ENCODE measurements around the gene HLA-B. TPM values are rescaled to one million over a fixed set of nuclear protein-coding genes. Genes with fewer than 3 reads are reported as not detected.

Gene HLA-B
- 74.5 and 143 TPM in 2 replicates for total RNA-seq

DNA sequence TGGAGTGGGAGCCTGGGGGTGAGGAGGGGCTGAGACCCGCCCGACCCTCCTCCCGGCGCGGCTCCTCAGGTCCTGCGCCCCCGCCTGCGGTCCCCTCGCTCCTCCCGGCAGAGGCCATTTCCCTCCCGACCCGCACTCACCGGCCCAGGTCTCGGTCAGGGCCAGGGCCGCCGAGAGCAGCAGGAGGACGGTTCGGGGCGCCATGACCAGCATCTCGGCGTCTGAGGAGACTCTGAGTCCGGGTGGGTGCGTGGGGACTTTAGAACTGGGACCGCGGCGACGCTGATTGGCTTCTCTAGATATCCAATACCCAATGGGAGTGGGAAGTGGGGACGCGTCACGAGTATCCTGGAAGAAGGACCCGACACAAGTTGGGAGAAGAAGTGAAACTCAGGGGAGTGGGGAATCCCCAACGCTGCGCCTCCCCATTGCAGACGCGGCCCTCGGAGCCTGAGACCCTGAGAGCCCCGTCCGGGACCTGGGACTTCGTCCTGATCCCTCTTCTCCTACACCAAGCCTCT is at the start of gene HLA-B:
Gene HLA-B (minus strand): TSS at position 234 of the 521 bp plus-strand sequence. CDS start 21 bp downstream, at position 213.

DNA sequence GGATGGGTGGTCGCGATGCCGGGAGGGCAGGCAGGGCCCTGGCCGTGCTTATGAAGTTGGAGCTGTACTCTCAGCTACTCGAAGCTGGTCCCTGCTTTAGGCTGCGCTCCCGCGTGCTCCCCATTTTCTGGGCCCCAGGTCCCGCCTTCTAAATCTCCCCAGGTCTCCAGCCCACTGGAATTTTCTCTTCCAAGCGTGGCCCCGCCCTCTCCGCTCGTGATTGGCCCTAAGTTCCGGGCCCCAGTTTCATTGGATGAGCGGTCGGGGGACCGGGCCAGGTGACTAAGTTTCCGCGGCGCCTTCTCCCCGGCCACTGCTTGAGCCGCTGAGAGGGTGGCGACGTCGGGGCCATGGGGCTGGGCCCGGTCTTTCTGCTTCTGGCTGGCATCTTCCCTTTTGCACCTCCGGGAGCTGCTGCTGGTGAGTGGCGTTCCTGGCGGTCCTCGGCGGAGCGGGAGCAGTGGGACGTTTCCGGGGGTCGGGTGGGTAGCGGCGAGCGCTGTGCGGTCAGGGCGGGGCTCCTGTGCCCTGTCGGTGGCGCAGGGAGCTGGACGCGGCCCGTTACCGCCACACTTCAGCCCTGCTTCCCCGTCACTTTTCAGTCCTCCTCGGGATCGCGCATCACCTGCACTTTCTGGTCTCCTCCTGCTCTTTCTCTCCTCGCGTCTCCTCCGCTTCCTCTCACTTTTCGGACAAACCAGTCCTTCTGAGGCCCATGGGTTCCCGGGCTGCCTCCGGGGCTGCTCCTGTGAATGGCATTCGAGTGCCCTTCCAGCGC is 46.5 kb upstream of the HLA-B start, which contains the start of gene MICA:
Gene MICA (plus strand): TSS at position 313 of the 778 bp plus-strand sequence. CDS start 38 bp downstream, at position 351.

Small RNAs within 50 kb of the gene (small RNA-seq; reads per million reads assigned to genes)
- gene HLA-S (not detected), gene MIR6891 (not detected), gene RF00019 (not detected), gene RNU6-283P (not detected)

Other genes with a start within 250 kb of the HLA-B start
- 0.33 TPM in 1 of 2 replicates, not detected in the other for gene C6orf15, start 244.6 kb downstream of the HLA-B start, total RNA-seq
- gene PSORS1C1, start 242.4 kb downstream of the HLA-B start, total RNA-seq = 4.0 and 8.5 TPM in 2 replicates
- gene CDSN, start 236.7 kb downstream of the HLA-B start, total RNA-seq = under 0.01 TPM in 1 of 2 replicates, not detected in the other
- not detected in 2 replicates for gene PSORS1C2, start 218.1 kb downstream of the HLA-B start, total RNA-seq
- 9.6 and 13.4 TPM in 2 replicates for gene CCHCR1, start 199.4 kb downstream of the HLA-B start, total RNA-seq
- gene TCF19, start 198.6 kb downstream of the HLA-B start, total RNA-seq = 10.8 and 19.0 TPM in 2 replicates
- not detected in 2 replicates for gene POU5F1, start 186.5 kb downstream of the HLA-B start, total RNA-seq
- 49.3 and 67.3 TPM in 2 replicates for gene HLA-C, start 85.1 kb downstream of the HLA-B start, total RNA-seq
- gene MICA, start 46.4 kb upstream of the HLA-B start, total RNA-seq = 29.7 and 47.9 TPM in 2 replicates
- 17.6 and 24.3 TPM in 2 replicates for gene MICB, start 141.0 kb upstream of the HLA-B start, total RNA-seq
- not detected in 2 replicates for gene MCCD1, start 171.8 kb upstream of the HLA-B start, total RNA-seq
- 458 and 488 TPM in 2 replicates for gene DDX39B, start 184.8 kb upstream of the HLA-B start, total RNA-seq
- gene ATP6V1G2, start 189.4 kb upstream of the HLA-B start, total RNA-seq = 0.33 and 1.2 TPM in 2 replicates
- gene NFKBIL1, start 190.4 kb upstream of the HLA-B start, total RNA-seq = 24.1 and 36.9 TPM in 2 replicates
- gene LTA, start 215.1 kb upstream of the HLA-B start, total RNA-seq = not detected in 2 replicates
- gene TNF, start 218.4 kb upstream of the HLA-B start, total RNA-seq = not detected in 2 replicates
- gene LTB, start 225.2 kb upstream of the HLA-B start, total RNA-seq = 3.9 and 4.7 TPM in 2 replicates
- gene LST1, start 229.1 kb upstream of the HLA-B start, total RNA-seq = 0.48 TPM in 1 of 2 replicates, not detected in the other
- not detected in 2 replicates for gene NCR3, start 235.8 kb upstream of the HLA-B start, total RNA-seq

Measured in vein endothelial cell (primary cell).